Mesendoderm (in vitro differentiated cells): ENCODE data around the gene LINC00237. TPM values are rescaled to one million over a fixed set of nuclear protein-coding genes. Genes with fewer than 3 reads are reported as not detected.

Source experiments
- DNase-seq: peaks from one replicate; pipeline ENCODE4 v3.0.0; 2013
- H2AK5ac ChIP-seq: 2 replicates; pipeline ENCODE4 v1.6.1; 2013; ENCODE audit warnings: low read length, inconsistent platforms
- H2BK120ac ChIP-seq: 2 replicates; pipeline ENCODE4 v1.6.1; 2013; ENCODE audit warnings: low read depth, mild to moderate bottlenecking, low read length, moderate library complexity, mixed read lengths
- H2BK15ac ChIP-seq: replicated peaks from 2 replicates; pipeline ENCODE4 v1.6.1; 2013; ENCODE audit warnings: low read depth, mild to moderate bottlenecking, moderate library complexity
- H2BK5ac ChIP-seq: 2 replicates; pipeline ENCODE4 v1.6.1; 2013; ENCODE audit warnings: low read length, inconsistent platforms
- H3K18ac ChIP-seq: 2 replicates; pipeline ENCODE4 v1.6.1; 2013; ENCODE audit warnings: mild to moderate bottlenecking, low read length, mixed read lengths
- H3K23ac ChIP-seq: one replicate; pipeline ENCODE4 v1.6.1; 2013; ENCODE audit warnings: low read length
- H3K27ac ChIP-seq: 2 replicates; pipeline ENCODE4 v1.5.1; 2013; ENCODE audit warnings: low read depth, mild to moderate bottlenecking, inconsistent platforms, low read length, moderate library complexity
- H3K27me3 ChIP-seq: 2 replicates; pipeline ENCODE4 v1.6.1; 2013; ENCODE audit warnings: low read length, control low read depth, mild to moderate bottlenecking, inconsistent platforms; ENCODE audit not compliant: insufficient read depth, poor library complexity
- H3K36me3 ChIP-seq: 2 replicates; pipeline ENCODE4 v1.6.1; 2013; ENCODE audit warnings: low read length, inconsistent platforms; ENCODE audit not compliant: control insufficient read depth, insufficient read depth
- H3K4ac ChIP-seq: one replicate; pipeline ENCODE4 v1.6.1; 2013; ENCODE audit warnings: low read depth, mild to moderate bottlenecking, low read length, moderate library complexity
- H3K4me1 ChIP-seq: 2 replicates; pipeline ENCODE4 v1.6.1; 2013; ENCODE audit warnings: low read depth, low read length, inconsistent platforms; ENCODE audit not compliant: control insufficient read depth
- H3K4me2 ChIP-seq: 2 replicates; pipeline ENCODE4 v1.6.1; 2013; ENCODE audit warnings: low read length
- H3K4me3 ChIP-seq: 2 replicates; pipeline ENCODE4 v1.5.1; 2013; ENCODE audit warnings: mild to moderate bottlenecking, low read length
- H3K56ac ChIP-seq: one replicate; pipeline ENCODE4 v1.6.1; 2013; ENCODE audit warnings: low read length
- H3K79me1 ChIP-seq: 2 replicates; pipeline ENCODE4 v1.6.1; 2013; ENCODE audit warnings: low read length, inconsistent platforms
- H3K79me2 ChIP-seq: 2 replicates; pipeline ENCODE4 v1.6.1; 2013; ENCODE audit warnings: mild to moderate bottlenecking, low read length; ENCODE audit not compliant: control insufficient read depth, insufficient read depth
- H3K9ac ChIP-seq: 2 replicates; pipeline ENCODE4 v1.6.1; 2013; ENCODE audit warnings: low read length, inconsistent platforms
- H4K5ac ChIP-seq: one replicate; pipeline ENCODE4 v1.6.1; 2013; ENCODE audit warnings: low read length
- H4K8ac ChIP-seq: one replicate; pipeline ENCODE4 v1.6.1; 2013; ENCODE audit warnings: low read depth, mild to moderate bottlenecking, control low read depth, low read length, moderate library complexity
- WGBS: extraction: QIAGEN DNeasy Blood & Tissue Kit; methylation state at CpG from one replicate; pipeline ENCODE4 v1.1.7; 2013; ENCODE audit warnings: low lambda C conversion rate, missing lambda C conversion rate; ENCODE audit not compliant: insufficient coverage; ENCODE audit errors: extremely low coverage; 5-methylcytosine and 5-hydroxymethylcytosine counted together
- polyA plus RNA-seq, 2 experiments: library from polyadenylated mRNA; stranded (reverse); fragments of 200-250 nt; gene quantifications; one replicate each; pipeline ENCODE4 v1.2.3, GENCODE V29; 2013

Gene LINC00237
- 0.22 TPM for polyA plus RNA-seq (2013, experiment 1 of 2)
- 0.03 TPM for polyA plus RNA-seq (2013, experiment 2 of 2)

GRCh38 chr20:21106171-21107017 lies at the start of gene LINC00237:
Gene LINC00237 (minus strand): TSS chr20:21106358.
- no peak within 1 kb of the TSS for H2BK5ac ChIP-seq
- H3K27ac ChIP-seq: no peak within 1 kb of the TSS
- peak within 1 kb of the TSS; percentile 46 for H3K9ac ChIP-seq
- no CpG with 5 or more reads among the region's 43 CpGs for WGBS
- peak within 1 kb of the TSS; percentile 30 for H3K56ac ChIP-seq
- no peak within 1 kb of the TSS for H4K5ac ChIP-seq
- H3K79me2 ChIP-seq: no peaks in the 10 kb centered on the region
- no peaks in the 10 kb centered on the region for H3K4me1 ChIP-seq
- peak within 1 kb of the TSS; percentile 16 for H3K18ac ChIP-seq
- no peak within 1 kb of the TSS for H2AK5ac ChIP-seq
- H3K79me1 ChIP-seq: no peaks in the 10 kb centered on the region
- H3K27me3 ChIP-seq: peaks cover 37% of the 10 kb centered on the region
- H2BK120ac ChIP-seq: no peak within 1 kb of the TSS
- H2BK15ac ChIP-seq: no peak within 1 kb of the TSS
- H3K23ac ChIP-seq: no peak within 1 kb of the TSS
- H3K4me2 ChIP-seq: peak within 1 kb of the TSS; percentile 47
- no peak within 1 kb of the TSS for H3K4me3 ChIP-seq
- no peak within 1 kb of the TSS for H4K8ac ChIP-seq
- H3K36me3 ChIP-seq: no peaks in the 10 kb centered on the region
- no peak within 1 kb of the TSS for H3K4ac ChIP-seq
- DNase-seq: peak; percentile 31

- Histone ChIP-seq H3K79me1 (no peaks in the 10 kb centered on the region), H2AK5ac (no peak overlapping the region), H3K36me3 (no peaks in the 10 kb centered on the region), H4K5ac (no peak overlapping the region), H3K4me1 (no peaks in the 10 kb centered on the region), H2BK5ac (no peak overlapping the region), H4K8ac (no peak overlapping the region), H3K79me2 (no peaks in the 10 kb centered on the region), H3K4me3 (no peak overlapping the region), H3K18ac (no peak overlapping the region), H3K4me2 (no peak overlapping the region), H3K27ac (no peak overlapping the region), H3K56ac (no peak overlapping the region), H2BK120ac (no peak overlapping the region), H2BK15ac (no peak overlapping the region), H3K4ac (no peak overlapping the region), H3K23ac (no peak overlapping the region), H3K9ac (no peak overlapping the region), H3K27me3 (no peaks in the 10 kb centered on the region)
- no peak for DNase-seq
- no CpG with 5 or more reads among the region's 5 CpGs for WGBS
Observed at GRCh38 chr20:21155268-21155667, 49.1 kb upstream of the LINC00237 start.

GRCh38 chr20:21154692-21155091 lies 48.5 kb upstream of the LINC00237 start:
- H2BK120ac ChIP-seq: no peak overlapping the region
- no peak overlapping the region for H4K8ac ChIP-seq
- H2BK5ac ChIP-seq: no peak overlapping the region
- H3K36me3 ChIP-seq: no peaks in the 10 kb centered on the region
- H3K4me1 ChIP-seq: no peaks in the 10 kb centered on the region
- no peak overlapping the region for H3K9ac ChIP-seq
- no peak overlapping the region for H3K27ac ChIP-seq
- H2BK15ac ChIP-seq: no peak overlapping the region
- no peak overlapping the region for H3K4me3 ChIP-seq
- DNase-seq: no peak
- no peaks in the 10 kb centered on the region for H3K79me2 ChIP-seq
- no peak overlapping the region for H3K56ac ChIP-seq
- H3K23ac ChIP-seq: no peak overlapping the region
- no peak overlapping the region for H3K18ac ChIP-seq
- no peak overlapping the region for H4K5ac ChIP-seq
- H3K4ac ChIP-seq: no peak overlapping the region
- H3K4me2 ChIP-seq: no peak overlapping the region
- no CpG with 5 or more reads among the region's 2 CpGs for WGBS
- no peaks in the 10 kb centered on the region for H3K27me3 ChIP-seq
- H2AK5ac ChIP-seq: no peak overlapping the region
- H3K79me1 ChIP-seq: no peaks in the 10 kb centered on the region

- H4K8ac ChIP-seq: no peak overlapping the region
- WGBS: no CpG with 5 or more reads among the region's 5 CpGs
- H3K36me3 ChIP-seq: no peaks in the 10 kb centered on the region
- H4K5ac ChIP-seq: no peak overlapping the region
- no peak overlapping the region for H2BK120ac ChIP-seq
- no peaks in the 10 kb centered on the region for H3K79me1 ChIP-seq
- no peak overlapping the region for H2BK15ac ChIP-seq
- H3K23ac ChIP-seq: no peak overlapping the region
- H2BK5ac ChIP-seq: no peak overlapping the region
- no peak overlapping the region for H2AK5ac ChIP-seq
- no peak overlapping the region for H3K56ac ChIP-seq
- H3K4ac ChIP-seq: no peak overlapping the region
- H3K18ac ChIP-seq: no peak overlapping the region
- H3K4me2 ChIP-seq: no peak overlapping the region
- DNase-seq: no peak
- H3K27ac ChIP-seq: no peak overlapping the region
- no peaks in the 10 kb centered on the region for H3K79me2 ChIP-seq
- no peaks in the 10 kb centered on the region for H3K27me3 ChIP-seq
- no peak overlapping the region for H3K9ac ChIP-seq
- no peak overlapping the region for H3K4me3 ChIP-seq
- no peaks in the 10 kb centered on the region for H3K4me1 ChIP-seq
Observed at GRCh38 chr20:21151791-21152190, 45.6 kb upstream of the LINC00237 start.

- no peaks in the 10 kb centered on the region for H3K4me1 ChIP-seq
- H3K4ac ChIP-seq: no peak overlapping the region
- H2BK15ac ChIP-seq: no peak overlapping the region
- H3K27ac ChIP-seq: no peak overlapping the region
- H3K36me3 ChIP-seq: no peaks in the 10 kb centered on the region
- no peak overlapping the region for H3K56ac ChIP-seq
- no peaks in the 10 kb centered on the region for H3K79me1 ChIP-seq
- no peak overlapping the region for H3K4me3 ChIP-seq
- no peak overlapping the region for H2AK5ac ChIP-seq
- H3K4me2 ChIP-seq: no peak overlapping the region
- peak; percentile 22 for DNase-seq
- H4K8ac ChIP-seq: no peak overlapping the region
- H2BK120ac ChIP-seq: no peak overlapping the region
- no peak overlapping the region for H4K5ac ChIP-seq
- H2BK5ac ChIP-seq: no peak overlapping the region
- no peak overlapping the region for H3K23ac ChIP-seq
- WGBS: no CpG with 5 or more reads among the region's 9 CpGs
- H3K18ac ChIP-seq: no peak overlapping the region
- no peak overlapping the region for H3K9ac ChIP-seq
- H3K79me2 ChIP-seq: no peaks in the 10 kb centered on the region
- H3K27me3 ChIP-seq: no peaks in the 10 kb centered on the region
Observed at GRCh38 chr20:21149344-21149743, 43.2 kb upstream of the LINC00237 start.
